Stimulated activated CD8-positive, alpha-beta memory T cell treated with anti-CD3 and anti-CD28 coated beads, Interleukin-12 subunit alpha, Interleukin-12 subunit beta, amount 100 ng/mL, for 1 hour (primary cell): ENCODE measurements around the gene GLRA1.

Experiments
- DNase-seq: peaks from one replicate; pipeline ENCODE4 v3.0.0-alpha.2; 2020; ENCODE audit warnings: low read depth

Gene GLRA1

DNA sequence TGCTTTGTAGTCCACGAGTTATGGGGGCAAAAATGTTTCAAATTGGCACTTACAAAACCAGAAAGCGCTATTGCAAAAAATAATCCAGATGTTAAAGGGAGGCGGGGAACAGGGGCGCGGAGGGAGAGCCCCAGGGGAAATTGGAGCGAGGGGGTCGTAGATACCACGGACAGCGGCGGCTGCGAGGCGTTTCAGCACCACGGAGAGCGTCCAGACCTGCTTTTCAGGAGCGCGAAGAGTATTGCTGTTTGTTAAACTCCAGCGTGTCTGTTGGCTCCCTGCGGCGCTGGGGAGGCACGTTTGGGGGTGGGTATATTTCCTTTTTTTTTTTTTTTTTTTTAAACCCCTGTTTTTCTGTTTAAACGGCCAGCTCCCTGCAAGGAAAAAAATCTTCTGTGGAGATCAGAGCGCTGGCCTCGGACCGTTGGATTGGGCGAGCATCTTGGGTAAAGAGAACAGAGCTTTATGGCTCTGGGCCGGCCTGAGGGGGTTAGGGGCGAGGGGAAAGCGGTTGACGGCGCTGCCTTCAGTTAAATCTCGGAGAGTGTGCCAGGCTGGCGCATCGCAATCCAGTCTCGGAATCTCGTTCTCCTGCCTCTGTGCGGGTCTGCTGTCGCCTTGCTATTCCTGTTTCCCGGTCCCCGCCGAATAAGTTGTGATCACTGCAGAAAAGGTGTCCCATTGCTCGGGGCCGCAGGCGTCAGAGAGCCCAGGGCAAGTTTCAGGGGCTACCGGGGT is at the start of gene GLRA1:
Gene GLRA1, minus strand, starts transcription at position 288 of the 738 bp plus-strand sequence. CDS start 302 bp downstream, outside the sequence.
- DNase-seq = peak; percentile 11

DNA sequence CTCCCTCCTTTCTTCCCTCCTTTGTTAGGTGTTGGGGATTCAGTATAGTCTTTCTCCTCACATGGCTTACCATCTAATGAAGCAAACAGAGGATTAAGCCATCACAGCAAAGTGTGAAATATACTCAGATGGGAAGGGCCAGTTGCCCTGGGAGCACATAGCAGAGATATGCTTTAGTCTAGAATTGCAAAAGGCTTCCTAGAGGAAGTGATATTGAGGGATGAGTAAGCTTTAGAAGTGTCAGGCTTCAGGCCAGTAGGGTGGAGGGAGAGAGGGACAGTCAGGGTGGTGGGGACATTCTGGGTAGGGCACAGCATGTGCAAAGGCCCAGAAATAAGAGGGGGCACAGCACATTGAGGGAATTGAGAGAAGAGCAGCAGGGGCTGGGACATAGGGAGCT is 46.2 kb upstream of the GLRA1 start:
- DNase-seq = no peak

- no peak for DNase-seq
Observed at GRCh38 chr5:151967865-151968264, 43.2 kb upstream of the GLRA1 start.

- DNase-seq = no peak
Observed at GRCh38 chr5:151966046-151966445, 41.4 kb upstream of the GLRA1 start.

GRCh38 chr5:151964471-151964870 is 39.8 kb upstream of the GLRA1 start:
- no peak for DNase-seq

DNA sequence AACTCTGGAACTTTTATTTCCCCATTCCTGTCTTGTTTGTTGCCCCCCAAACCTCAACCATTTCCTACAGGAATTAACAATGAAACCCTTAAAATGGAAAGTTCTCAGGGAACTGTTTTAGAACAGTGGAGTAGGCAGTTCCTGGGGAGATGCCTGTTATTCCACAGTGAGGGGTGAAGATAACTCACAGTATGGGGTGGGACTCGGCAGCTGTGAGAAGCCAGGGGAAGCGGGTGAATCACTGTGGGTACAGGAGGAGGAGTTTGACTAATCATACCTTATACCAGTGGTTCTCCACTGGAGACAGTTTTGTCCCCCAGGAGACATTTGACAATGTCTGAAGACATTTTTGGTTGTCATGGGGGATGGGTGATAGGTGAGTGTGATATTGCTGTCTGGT is 36.9 kb upstream of the GLRA1 start:
- DNase-seq = no peak

DNA sequence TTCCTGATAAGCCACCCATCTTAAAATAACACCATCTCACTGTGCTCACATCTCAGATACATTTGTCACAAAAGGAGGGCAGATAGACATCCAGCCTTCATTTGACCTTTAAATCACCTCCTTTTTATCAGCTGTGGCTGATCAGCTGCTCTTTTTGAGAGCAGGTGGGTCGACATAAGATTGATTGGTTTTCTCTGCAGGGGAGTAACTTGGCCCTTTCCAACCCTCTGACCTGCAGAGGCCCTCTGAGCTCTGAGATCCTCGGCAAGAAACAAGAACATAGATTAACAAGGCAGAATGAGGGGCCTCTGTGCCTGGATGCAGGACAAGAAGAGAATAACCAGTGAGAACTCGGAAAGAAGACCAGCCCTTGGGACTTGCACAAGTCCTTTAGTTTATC is 33.5 kb upstream of the GLRA1 start:
- no peak for DNase-seq

GRCh38 chr5:151956725-151957124 is 32.1 kb upstream of the GLRA1 start:
- DNase-seq = no peak

DNA sequence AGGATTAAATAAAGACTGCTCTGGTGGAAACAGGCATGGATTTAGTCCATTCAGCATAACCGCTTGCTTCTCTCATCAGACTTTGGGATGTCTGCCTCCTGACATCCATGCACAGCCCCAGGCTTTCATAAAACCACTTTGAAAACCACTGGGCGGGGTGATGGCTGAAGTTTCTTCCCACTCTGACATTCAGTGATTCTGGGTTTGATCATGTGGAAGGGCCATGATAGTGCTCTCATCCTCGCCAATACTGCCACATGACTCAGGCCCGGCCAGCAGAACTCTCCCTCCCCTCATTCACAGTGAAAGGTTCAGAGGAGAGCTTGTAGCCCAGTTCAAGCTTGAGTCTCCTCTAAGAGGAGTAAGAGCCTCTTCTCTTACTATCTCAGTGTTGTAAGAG is 29.6 kb upstream of the GLRA1 start:
- no peak for DNase-seq

GRCh38 chr5:151953833-151954232 is 29.2 kb upstream of the GLRA1 start:
- no peak for DNase-seq

- no peak for DNase-seq
Observed at GRCh38 chr5:151952238-151952637, 27.6 kb upstream of the GLRA1 start.

- no peak for DNase-seq
Observed at GRCh38 chr5:151950706-151951105, 26.1 kb upstream of the GLRA1 start.

GRCh38 chr5:151949701-151950308 is 25.2 kb upstream of the GLRA1 start:
- no peak for DNase-seq

- DNase-seq = no peak
Observed at GRCh38 chr5:151949113-151949512, 24.5 kb upstream of the GLRA1 start.

DNA sequence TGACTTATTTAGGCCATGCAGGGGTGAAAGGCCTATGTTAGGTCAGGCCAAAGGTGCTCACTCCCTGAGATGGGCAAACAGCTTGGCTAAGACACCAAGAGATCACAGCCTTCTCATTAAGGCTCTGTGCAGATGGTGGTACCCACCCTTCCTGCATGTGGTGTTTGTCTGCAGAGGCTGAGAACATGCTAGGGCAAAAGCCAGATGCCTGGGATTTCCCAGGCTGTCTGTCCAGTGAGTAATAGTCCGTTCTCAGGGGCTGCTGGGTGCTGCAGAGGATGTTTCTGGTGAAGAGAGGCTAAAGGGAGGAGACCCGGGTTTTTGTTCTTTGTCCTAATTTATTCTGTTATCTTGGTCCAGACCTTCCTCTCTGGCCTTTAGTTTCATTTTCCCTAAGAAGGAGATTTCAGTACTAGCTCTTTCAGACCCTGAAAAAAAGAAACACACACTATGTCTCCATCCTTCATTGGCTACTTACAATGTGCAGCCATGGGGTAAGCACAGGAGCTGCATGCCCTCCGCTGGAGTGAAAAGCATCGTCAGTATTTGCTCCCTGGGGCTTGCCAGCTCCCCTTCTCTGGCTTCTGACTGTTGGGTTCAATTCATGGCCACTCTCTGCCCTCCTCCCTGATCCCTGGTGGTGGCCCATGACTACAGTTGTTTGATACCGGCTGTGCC is 23.4 kb upstream of the GLRA1 start:
- no peak for DNase-seq

- DNase-seq = no peak
Observed at GRCh38 chr5:151937851-151938250, 13.2 kb upstream of the GLRA1 start.

DNA sequence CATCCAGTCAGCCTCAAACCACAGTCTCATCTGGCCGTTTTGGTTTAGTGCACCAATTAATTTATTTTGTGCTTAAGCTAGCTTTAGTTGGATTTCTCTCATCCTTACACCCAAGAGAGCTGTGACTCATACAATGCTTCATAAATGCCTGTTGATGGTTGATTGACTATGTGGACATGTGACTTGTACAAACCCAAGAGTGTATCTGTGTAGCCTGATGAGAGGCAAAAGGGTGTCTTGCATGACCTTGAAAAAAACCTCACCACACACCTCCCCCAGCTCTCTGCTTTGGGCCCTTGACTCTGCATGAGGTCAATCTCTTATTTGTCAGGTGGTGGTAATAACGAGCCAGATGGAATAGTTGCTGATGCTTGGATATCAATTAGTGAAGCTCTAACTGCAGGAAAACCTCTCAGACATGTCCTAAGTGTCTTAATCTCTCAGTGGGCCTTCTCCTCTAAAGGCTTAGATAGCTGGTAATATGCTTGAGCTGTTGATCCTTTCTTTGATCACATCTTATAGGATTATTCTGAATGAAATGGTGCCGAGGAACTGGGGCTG is 10.6 kb upstream of the GLRA1 start:
- DNase-seq = no peak

GRCh38 chr5:151931260-151931659 is 6.6 kb upstream of the GLRA1 start:
- DNase-seq = no peak

DNA sequence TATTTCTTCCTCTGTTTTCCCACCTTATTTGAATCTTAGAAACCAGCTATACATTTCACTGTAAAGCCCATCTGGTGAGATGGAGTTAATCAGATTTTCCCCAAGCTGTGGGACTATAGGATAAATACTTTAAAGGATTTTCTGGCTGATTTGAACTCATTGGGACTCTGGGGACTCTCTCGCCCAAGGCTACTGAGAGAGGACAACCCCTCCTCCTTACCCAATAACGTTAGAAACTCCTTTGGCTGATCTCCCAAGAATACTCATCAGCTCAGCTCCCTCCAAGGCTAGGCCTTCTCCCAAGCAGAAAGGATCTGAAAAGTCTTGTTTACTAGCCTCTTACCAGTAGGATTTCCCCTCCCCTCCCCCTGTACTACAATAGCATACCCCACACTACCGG is 1.5 kb upstream of the GLRA1 start:
- no peak for DNase-seq

DNA sequence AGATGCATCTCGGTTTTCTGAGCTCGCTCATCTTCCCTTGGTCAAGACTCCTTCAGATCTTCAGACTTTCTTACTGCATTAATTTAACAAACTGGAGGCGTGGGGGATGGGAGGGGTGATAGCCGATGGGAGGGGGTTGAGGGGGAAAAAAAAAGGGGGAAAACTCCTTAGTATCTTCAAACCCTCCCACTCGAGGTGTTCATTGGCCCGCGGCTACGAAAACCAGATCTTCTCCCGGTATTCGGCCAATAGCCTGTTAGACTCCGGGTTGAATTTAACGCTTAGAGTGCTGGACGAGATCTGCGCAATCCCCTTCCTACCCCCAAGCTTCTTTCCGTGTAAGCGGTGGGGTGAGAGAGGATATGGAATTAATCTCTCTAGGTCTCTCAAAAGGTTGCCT is 689 bp upstream of the GLRA1 start:
- DNase-seq = no peak

DNA sequence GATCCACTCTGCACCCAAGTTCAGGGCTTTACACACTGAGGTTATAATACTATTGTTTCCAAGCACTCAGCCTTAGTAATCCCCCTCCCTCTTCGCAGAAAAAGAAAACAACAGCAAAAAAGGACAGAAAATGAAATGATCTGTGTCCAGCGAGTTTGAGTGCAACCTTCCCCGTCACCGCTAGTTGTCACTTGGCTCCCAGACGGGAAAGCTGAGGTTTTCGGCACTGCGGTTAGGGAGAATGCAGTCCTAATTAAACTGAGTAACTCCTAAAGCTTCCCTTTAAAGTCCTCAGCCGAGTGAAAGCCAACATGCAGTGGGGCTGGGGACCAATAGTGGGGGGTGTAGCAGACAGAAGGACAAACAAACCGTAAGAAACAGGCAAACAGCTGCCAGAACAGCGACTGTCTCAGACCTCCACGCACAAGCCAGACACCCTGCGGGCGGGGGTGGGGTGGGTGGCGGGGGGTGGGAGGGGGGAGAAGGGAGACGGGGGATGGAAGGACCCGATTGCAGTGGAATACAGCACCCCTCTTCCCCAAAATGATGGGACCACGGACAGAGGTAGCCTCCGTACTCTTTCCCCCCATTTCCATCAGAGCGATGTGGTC is 680 bp downstream of the GLRA1 start:
- no peak for DNase-seq

DNA sequence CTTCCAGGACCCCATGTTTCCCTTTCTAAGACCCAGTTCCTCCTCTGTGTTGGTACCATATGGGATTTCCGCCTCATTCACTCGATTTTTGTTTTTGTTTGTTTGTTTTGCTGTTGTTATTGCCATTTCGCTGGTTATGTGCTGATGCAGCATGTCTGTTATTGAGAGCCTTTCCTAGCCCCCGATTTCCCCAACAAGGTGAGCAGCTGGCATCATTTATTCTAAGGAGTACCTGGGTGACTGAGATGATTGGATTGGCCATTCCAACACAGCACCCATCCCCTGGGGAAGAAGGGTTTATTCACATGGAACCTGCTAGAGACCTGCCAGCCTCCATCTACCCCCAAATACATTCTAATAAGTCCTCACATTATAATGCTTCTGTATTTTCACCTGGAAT is 2.7 kb downstream of the GLRA1 start:
- no peak for DNase-seq

DNA sequence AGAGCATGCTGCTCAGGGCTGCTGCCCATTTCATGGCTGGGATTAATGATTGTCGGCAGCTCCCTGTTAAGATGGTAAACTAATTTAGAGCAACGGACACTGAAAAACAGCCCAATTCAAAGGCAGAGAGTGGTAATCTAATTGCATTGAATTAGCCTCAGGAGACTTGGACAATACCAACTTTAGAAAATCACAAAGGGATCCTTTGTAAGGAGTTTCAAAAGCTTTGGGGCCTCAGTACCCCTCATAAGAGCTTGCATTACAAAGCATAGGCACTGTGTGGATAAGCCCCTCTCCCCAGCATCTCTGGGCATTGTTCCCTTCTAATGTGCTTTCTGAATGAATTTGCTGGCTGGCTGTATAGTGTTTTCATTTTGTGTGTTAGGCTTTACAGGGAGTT is 6.7 kb downstream of the GLRA1 start:
- DNase-seq = no peak
